ENCODE data around the gene PCYT2.

Gene PCYT2

GRCh38 chr17:81927653-81928543 lies 16.7 kb upstream of the PCYT2 start, which contains the start of gene MAFG:
TSS of gene MAFG (minus strand) at chr17:81927735. CDS start at chr17:81923185, 4,550 bp downstream.
- CTCF ChIA-PET = interaction anchor here (0.8 to 2.0 kb wide), 9 partner anchors 9 to 193 kb away, joined by 3 to 8 read pairs (median 5); partner anchors contain the start of gene PYCR1
- TF ChIP-seq CTCF (IDR thresholded peaks at IDR 0.05; ENCODE audit: insufficient read depth, low read length, missing control alignments) = peak; percentile 66
- DNase-seq (ENCODE audit: low read depth, low spot score) = no peak
- peak within 1 kb of the TSS; percentile 74 for H3K4me3 ChIP-seq (ENCODE audit: low read depth, low read length)
- POLR2A ChIA-PET = interaction anchor here (0.6 to 1.7 kb wide), 4 partner anchors 8 to 301 kb away, joined by 3 to 7 read pairs (median 4); partner anchors contain the start of genes PYCR1 and SLC16A3

GRCh38 chr17:81927152-81927652 lies 16.0 kb upstream of the PCYT2 start:
- no peak for TF ChIP-seq CTCF (IDR thresholded peaks at IDR 0.05; ENCODE audit: insufficient read depth, low read length, missing control alignments)
- POLR2A ChIA-PET = interaction anchor here (0.6 to 2.0 kb wide), 6 partner anchors 10 to 301 kb away, joined by 3 to 10 read pairs (median 4); partner anchors contain the start of genes PYCR1 and SLC16A3
- peak overlapping the region; percentile 74 for H3K4me3 ChIP-seq (ENCODE audit: low read depth, low read length)
- no peak for DNase-seq (ENCODE audit: low read depth, low spot score)
- CTCF ChIA-PET = interaction anchor here (1.0 to 2.0 kb wide), 6 partner anchors 10 to 103 kb away, joined by 3 to 8 read pairs (median 5); partner anchors contain the start of gene PYCR1

- peak overlapping the region; percentile 74 for H3K4me3 ChIP-seq (ENCODE audit: low read depth, low read length)
- no peak for DNase-seq (ENCODE audit: low read depth, low spot score)
- CTCF ChIA-PET = interaction anchor here (1.0 to 2.0 kb wide), 6 partner anchors 10 to 104 kb away, joined by 3 to 8 read pairs (median 6); partner anchors contain the start of gene PYCR1
- POLR2A ChIA-PET = interaction anchor here (0.6 to 2.0 kb wide), 8 partner anchors 10 to 302 kb away, joined by 3 to 10 read pairs (median 4); partner anchors contain the start of genes CENPX, LRRC45, PCYT2 and PYCR1
- TF ChIP-seq CTCF (IDR thresholded peaks at IDR 0.05; ENCODE audit: insufficient read depth, low read length, missing control alignments) = no peak
Observed at GRCh38 chr17:81926451-81927151, 15.4 kb upstream of the PCYT2 start.

GRCh38 chr17:81925860-81926450 lies 14.8 kb upstream of the PCYT2 start:
- TF ChIP-seq CTCF (IDR thresholded peaks at IDR 0.05; ENCODE audit: insufficient read depth, low read length, missing control alignments) = no peak
- peak overlapping the region; percentile 74 for H3K4me3 ChIP-seq (ENCODE audit: low read depth, low read length)
- ChIA-PET POLR2A (interaction anchor here (0.8 to 2.0 kb wide), 4 partner anchors 9 to 97 kb away, joined by 3 to 10 read pairs (median 4); partner anchors contain the start of genes CENPX, LRRC45 and PCYT2), CTCF (interaction anchor here (1.0 to 1.7 kb wide), 3 partner anchors 11 to 105 kb away, joined by 3 to 6 read pairs (median 3); no protein-coding TSS in a partner anchor)
- no peak for DNase-seq (ENCODE audit: low read depth, low spot score)

- ChIA-PET POLR2A (interaction anchor here (2.0 kb wide), 1 partner anchor 8 kb away, joined by 10 read pairs; no protein-coding TSS in a partner anchor), CTCF (interaction anchor here (0.6 to 1.8 kb wide), 7 partner anchors 8 to 104 kb away, joined by 3 to 6 read pairs (median 4); partner anchors contain the start of gene PCYT2)
- no peak for DNase-seq (ENCODE audit: low read depth, low spot score)
- TF ChIP-seq CTCF (IDR thresholded peaks at IDR 0.05; ENCODE audit: insufficient read depth, low read length, missing control alignments) = no peak
- no peak overlapping the region for H3K4me3 ChIP-seq (ENCODE audit: low read depth, low read length)
Observed at GRCh38 chr17:81924557-81925532, 13.6 kb upstream of the PCYT2 start.
